GM19397 (cell line): Measurements from ENCODE around the gene RXFP3.
"Not testable (repeated sequence)": the region's sequence is repeated elsewhere in the genome, so short reads cannot be mapped to it uniquely, and the experiment has no call there.

Experiments used
- ATAC-seq: cut with Tn5 transposase; IDR thresholded peaks from one replicate; pipeline ENCODE4 v1.9.1; 2021; ENCODE audit warnings: mild to moderate bottlenecking, moderate library complexity; ENCODE audit not compliant: unreplicated experiment

Gene RXFP3, protein sequence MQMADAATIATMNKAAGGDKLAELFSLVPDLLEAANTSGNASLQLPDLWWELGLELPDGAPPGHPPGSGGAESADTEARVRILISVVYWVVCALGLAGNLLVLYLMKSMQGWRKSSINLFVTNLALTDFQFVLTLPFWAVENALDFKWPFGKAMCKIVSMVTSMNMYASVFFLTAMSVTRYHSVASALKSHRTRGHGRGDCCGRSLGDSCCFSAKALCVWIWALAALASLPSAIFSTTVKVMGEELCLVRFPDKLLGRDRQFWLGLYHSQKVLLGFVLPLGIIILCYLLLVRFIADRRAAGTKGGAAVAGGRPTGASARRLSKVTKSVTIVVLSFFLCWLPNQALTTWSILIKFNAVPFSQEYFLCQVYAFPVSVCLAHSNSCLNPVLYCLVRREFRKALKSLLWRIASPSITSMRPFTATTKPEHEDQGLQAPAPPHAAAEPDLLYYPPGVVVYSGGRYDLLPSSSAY

DNA sequence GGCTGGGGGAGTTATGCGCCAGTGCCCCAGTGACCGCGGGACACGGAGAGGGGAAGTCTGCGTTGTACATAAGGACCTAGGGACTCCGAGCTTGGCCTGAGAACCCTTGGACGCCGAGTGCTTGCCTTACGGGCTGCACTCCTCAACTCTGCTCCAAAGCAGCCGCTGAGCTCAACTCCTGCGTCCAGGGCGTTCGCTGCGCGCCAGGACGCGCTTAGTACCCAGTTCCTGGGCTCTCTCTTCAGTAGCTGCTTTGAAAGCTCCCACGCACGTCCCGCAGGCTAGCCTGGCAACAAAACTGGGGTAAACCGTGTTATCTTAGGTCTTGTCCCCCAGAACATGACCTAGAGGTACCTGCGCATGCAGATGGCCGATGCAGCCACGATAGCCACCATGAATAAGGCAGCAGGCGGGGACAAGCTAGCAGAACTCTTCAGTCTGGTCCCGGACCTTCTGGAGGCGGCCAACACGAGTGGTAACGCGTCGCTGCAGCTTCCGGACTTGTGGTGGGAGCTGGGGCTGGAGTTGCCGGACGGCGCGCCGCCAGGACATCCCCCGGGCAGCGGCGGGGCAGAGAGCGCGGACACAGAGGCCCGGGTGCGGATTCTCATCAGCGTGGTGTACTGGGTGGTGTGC lies at the start of gene RXFP3:
Gene RXFP3 (plus strand): TSS at position 6 of the 636 bp plus-strand sequence. CDS start 355 bp downstream, at position 361.
- ATAC-seq = no peak

- no peak for ATAC-seq
These were observed 48.9 kb upstream of the RXFP3 start for GRCh38 chr5:33887268-33887667.

DNA sequence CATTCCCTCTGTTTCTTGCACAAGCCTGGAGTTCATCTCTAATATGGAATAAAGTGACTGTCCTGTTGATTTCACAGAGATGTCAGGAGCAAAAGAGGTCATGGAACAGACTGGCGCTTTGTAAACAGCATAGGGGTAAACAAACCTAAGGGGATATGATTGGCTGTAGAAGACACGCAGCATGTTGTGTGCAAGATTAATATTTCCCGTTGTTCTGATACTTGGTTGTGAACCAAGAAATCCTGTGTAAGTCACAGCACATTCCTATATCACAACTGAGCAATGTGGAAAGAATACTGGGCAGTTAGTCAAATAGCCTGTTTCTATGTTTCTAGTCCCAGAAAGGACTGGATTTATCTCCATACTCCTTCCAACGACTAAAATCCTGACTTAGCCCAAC lies 47.6 kb upstream of the RXFP3 start:
- ATAC-seq = no peak

DNA sequence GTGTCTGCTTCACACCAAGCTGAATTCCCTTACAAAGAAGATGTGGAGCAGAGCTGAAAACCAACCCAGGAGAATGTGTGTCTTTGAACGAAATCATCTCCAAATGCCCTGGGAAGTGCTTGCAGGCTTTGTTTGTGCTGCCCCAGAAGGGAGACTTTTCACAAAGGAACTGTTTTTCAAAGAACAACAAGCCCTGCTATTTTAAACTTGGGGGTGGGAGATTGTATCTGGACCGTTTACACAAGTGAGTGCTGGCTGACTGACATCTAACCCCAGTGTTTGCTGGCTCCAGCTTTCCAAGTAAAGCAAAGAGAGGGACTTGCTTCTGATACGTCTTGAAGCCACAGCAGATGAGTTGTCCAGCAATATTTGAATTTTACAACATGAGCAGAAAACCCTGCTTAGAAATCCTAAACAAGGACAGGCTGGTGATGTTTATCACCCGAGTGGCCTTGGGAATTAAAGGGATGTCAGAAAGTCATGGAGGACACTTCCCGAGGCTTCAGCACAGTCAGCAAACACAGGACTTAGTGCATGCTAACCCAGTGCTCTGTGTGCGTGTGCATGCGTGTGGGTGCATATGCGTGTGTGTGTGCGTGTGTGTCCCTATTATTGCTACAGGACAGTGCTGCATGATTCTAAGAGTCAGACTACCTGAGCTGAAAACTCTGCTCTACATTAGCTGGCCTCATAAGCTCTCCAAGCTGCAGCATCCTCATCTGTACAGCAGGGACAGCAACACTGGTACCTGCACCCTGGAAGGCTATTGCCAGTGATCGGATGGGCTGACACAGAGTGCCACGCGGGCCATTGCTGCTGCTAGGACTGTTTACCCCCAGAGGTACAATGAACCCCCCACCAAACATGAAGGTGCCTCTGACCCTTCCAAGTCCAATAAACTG lies 45.8 kb upstream of the RXFP3 start:
- peak; percentile 42 for ATAC-seq

GRCh38 chr5:33891446-33891787 lies 44.8 kb upstream of the RXFP3 start:
- no peak for ATAC-seq

GRCh38 chr5:33891788-33892619 lies 44.2 kb upstream of the RXFP3 start, which contains the start of gene ADAMTS12:
Gene ADAMTS12 (minus strand): TSS chr5:33891990. CDS start chr5:33891856, 134 bp downstream.
- ATAC-seq = peak; percentile 46

DNA sequence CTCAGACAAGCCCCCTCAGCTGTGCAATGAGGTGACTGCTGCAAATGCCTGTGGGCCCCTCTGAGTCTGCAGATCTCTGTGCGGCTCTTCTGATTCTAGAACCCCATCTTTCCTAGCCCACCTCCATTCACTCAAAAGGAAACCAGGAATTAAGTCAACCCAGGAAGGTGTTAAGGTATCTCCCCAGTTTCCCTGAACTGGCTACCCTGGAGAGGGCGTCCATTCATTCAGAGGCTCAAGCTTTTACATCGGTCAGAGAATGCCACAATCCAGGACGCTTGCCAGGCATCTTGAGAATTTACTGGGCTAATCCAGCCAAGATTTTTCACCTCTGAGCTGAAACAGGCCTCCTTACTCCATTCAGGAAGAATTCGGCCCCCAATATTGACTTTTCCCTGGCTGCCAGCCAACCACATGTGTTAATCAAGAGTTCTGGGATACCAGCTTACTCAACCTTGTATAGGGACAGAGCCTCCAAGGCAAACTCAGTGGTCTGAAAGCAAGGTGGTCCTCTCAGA lies 43.5 kb upstream of the RXFP3 start:
- ATAC-seq = no peak

DNA sequence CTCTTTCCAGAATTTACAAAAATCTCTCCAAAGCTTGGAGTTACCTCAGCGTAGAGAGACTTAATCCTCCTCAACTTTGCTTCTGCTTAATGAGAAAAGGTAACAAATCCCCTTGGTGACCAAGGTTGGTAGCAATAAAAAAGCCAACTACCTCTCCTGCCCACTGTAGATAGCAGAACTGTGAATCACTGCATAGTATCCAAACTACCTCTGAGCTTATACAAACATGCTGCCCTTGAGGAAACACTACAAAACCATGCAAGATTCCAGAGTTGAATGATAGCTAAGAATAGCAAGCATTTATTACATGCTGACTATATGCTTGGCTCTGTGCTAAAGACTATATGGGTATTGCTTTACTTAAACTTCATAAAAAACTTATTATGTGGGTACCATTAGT lies 41.6 kb upstream of the RXFP3 start:
- ATAC-seq = no peak

GRCh38 chr5:33901156-33901555 lies 35.0 kb upstream of the RXFP3 start:
- no peak for ATAC-seq

DNA sequence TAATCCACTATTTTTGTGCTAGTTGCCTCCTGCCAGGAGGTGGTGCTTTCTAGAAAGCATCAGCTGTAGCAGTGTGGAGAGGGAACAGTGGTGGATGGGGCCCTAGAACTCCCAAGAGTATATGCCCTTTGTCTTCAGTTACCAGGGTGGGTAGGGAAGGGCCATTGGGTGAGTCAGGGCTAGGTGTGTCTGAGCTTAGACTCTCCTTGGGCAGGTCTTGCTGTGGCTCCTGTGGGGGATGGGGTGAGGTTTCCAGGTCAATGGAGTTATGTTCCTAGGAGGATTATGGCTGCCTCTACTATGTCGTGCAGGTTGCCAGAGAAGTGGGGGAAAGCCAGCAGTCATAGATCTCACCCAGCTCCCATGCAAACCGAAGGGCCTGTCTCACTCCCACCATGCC lies 33.1 kb upstream of the RXFP3 start:
- ATAC-seq = no peak

DNA sequence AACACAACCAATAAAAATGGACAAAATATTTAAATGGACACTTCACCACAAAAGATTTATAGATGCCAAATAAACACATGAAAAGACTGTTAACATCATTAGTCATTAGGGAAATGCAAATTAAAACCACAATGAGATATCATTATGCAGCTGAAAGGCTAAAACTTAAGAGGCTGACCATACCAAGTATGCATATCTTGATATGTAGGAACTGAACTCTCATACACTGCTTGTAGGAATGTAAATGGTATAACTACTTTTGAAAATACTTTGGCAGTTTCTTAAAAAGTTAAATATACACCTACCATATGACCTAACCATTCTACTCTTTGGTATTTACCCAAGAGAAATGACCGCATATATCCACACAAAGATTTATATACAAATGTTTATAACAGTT lies 30.8 kb upstream of the RXFP3 start:
- ATAC-seq = no peak

DNA sequence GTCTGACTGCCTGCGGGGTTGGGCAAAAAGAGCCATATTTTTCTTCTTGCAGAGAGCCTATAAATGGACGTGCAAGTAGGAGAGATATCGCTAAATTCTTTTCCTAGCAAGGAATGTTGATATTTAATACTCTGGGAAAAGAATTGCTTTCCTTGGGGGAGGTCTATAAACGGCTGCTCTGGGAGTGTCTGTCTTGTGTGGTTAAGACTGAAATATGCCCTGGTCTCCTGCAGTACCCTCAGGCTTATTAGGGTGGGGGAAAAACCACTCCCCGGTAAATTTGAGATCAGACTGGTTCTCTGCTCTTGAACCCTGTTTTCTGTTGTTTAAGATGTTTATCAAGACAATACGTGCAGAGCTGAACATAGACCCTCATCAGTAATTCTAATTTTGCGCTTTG lies 29.9 kb upstream of the RXFP3 start:
- ATAC-seq = not testable (repeated sequence)

- ATAC-seq = not testable (repeated sequence)
These were observed 21.3 kb upstream of the RXFP3 start for GRCh38 chr5:33914844-33915243.

GRCh38 chr5:33921002-33921401 lies 15.2 kb upstream of the RXFP3 start:
- ATAC-seq = no peak

GRCh38 chr5:33925278-33925677 lies 10.9 kb upstream of the RXFP3 start:
- no peak for ATAC-seq

DNA sequence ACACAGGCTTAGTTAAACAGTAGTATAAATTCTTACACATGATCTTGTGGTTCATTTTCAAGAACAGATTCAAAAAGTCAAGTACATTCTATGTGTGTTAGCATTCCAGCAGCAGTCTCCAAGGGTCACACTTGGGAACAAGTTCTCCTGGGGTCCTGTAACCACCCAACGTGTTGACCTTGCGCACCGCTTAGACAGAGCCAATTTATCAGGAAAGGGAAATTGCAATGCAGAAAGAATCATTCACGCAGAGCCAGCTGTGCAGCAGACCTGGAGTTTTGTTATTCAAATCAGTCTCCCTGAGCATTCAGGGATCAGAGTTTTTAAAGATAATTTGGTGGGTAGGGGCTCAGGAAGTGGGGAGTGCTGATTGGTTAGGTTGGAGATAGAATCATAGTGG lies 8.5 kb upstream of the RXFP3 start:
- no peak for ATAC-seq

GRCh38 chr5:33928283-33928682 lies 7.9 kb upstream of the RXFP3 start:
- no peak for ATAC-seq

GRCh38 chr5:33929925-33930690 lies 6.1 kb upstream of the RXFP3 start:
- ATAC-seq = no peak

GRCh38 chr5:33931136-33931535 lies 5.0 kb upstream of the RXFP3 start:
- no peak for ATAC-seq
